IgD-negative memory B cell (primary cell): Measurements from ENCODE around the gene SSR4. TPM values are rescaled to one million over a fixed set of nuclear protein-coding genes. Genes with fewer than 3 reads are reported as not detected.
"Not testable (repeated sequence)": the region's sequence is repeated elsewhere in the genome, so short reads cannot be mapped to it uniquely, and the experiment has no call there.

Experiments
- H3K27ac Mint-ChIP-seq, 3 donors: one replicate each; pipeline ENCODE4 v1.8.0; 2020 to 2022; ENCODE audit warnings: mild to moderate bottlenecking in 3 of 3, mixed read lengths in 3 of 3, moderate library complexity in 1 of 3
- H3K27me3 Mint-ChIP-seq: one replicate; pipeline ENCODE4 v1.8.0; 2021; ENCODE audit warnings: mixed read lengths
- H3K36me3 Mint-ChIP-seq: one replicate; pipeline ENCODE4 v1.8.0; 2020; ENCODE audit warnings: mild to moderate bottlenecking, mixed read lengths
- H3K4me1 Mint-ChIP-seq, 3 donors: one replicate each; pipeline ENCODE4 v1.8.0; 2020 to 2022; ENCODE audit warnings: mixed read lengths in 3 of 3, mild to moderate bottlenecking in 1 of 3
- H3K4me3 Mint-ChIP-seq, 4 donors: one replicate each; pipeline ENCODE4 v1.8.0; 2020 to 2022; ENCODE audit warnings: mild to moderate bottlenecking in 4 of 4, mixed read lengths in 4 of 4, moderate library complexity in 3 of 4
- H3K9me3 Mint-ChIP-seq, 3 donors: one replicate each; pipeline ENCODE4 v1.8.0; 2020 to 2021; ENCODE audit warnings: mixed read lengths in 3 of 3, mild to moderate bottlenecking in 1 of 3
- polyA plus RNA-seq: library from polyadenylated mRNA; unstranded; fragments of 300-500 nt; fragmentation: Illumina TruSeq; gene quantifications from one replicate; pipeline ENCODE4 v1.2.3, GENCODE V29; 2021

The SSR4 gene
- polyA plus RNA-seq, 1 donor from 2014 or later = 395 TPM

DNA sequence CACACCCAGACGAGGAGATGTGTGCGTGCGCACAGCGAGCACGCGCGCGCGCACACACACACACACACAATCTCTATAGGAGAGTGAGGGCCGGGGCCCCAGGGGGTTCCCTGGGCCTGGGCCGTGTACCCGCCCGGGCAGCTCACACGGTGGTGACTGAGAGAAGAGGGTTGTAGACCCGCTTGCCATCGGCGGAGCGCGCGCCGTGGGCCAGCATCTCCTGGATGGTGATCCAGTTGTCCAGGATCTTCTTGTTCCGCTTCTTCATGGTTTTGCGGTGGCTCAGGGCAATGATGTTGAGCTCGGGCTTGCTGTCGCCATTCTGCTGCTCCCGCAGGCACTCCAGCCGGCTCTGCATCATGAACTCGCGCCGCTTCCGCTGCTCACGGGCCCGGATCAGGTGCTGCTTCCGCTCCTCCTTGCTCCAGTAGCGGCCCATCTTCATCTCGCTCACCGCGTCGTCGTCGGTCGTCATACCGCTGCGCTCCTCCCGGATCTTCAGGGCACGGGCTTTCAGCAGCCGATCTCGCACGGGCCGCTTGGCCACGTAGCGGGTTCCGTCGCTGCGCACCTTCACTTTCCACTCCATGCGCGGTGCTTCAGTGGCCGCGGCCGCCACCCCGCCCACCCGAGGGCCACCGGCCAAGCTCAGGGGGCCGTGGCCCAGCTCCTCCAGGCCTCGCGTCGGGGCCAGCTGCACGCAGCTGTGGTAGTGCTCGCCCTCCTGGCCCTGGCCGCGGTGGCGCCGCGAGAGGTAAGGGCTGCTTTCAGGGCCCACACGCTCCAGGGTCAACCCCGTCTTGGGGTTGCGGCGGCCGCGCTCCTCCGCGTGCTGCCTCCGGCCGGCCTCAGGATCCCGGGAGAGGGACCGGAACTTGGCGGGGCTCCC, 9.0 kb downstream of the SSR4 start:
- Mint-ChIP-seq H3K27ac (no peak overlapping the region), H3K27me3 (peaks cover 2% of the 10 kb centered on the region), H3K9me3 (no peaks in the 10 kb centered on the region), H3K4me1 (no peaks in the 10 kb centered on the region), H3K4me3 (no peak overlapping the region), H3K36me3 (no peaks in the 10 kb centered on the region)

DNA sequence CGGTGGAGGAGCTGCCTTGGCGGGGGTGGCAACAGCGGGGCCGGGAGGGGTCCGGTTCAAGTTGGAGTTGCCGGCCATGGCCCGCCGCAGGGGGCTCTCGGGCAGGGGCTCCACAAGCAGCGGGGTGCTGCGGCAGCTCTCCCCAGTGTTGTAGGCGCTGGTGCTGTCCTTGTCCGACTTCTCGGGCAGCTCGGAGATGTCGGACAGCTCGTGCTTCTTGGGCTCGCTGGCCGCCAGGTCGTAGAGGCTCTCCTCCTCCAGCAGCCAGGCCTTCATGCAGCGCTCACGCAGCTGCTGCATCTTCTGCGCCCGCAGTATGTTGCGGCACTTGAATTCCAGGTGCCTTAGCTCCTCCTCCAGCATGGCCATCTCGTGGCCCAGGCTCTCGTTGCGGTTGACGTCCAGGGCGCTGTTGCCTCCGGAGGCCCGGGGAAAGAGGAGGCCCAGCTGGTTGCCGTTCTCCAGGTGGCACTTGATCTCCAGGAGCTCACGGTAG, 9.7 kb downstream of the SSR4 start:
- Mint-ChIP-seq H3K9me3 (no peaks in the 10 kb centered on the region), H3K4me3 (no peak overlapping the region), H3K4me1 (no peaks in the 10 kb centered on the region), H3K27ac (no peak overlapping the region), H3K36me3 (no peaks in the 10 kb centered on the region), H3K27me3 (peaks cover 2% of the 10 kb centered on the region)

DNA sequence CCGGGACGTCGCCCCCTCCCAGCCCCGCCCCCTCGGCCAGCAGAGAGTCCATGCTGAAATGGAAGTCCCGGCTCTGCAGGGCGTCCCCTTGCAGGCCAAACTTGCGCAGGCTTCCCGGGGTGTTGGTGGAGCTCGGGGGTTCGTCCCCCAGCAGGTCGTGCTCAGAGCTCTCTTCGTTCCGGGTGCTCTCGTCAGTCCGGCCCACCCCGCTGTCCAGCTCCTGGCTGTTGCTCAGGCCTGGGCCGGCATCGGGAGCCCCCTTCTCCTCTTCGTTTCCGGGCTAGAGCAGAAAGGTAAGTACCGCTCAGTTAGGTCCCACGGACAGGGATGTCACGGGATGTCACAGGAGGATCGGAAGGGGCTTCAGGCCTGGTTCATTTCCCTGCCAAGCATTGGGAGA, 10.2 kb downstream of the SSR4 start:
- Mint-ChIP-seq H3K4me3 (no peak overlapping the region), H3K36me3 (no peaks in the 10 kb centered on the region), H3K27ac (no peak overlapping the region), H3K9me3 (no peaks in the 10 kb centered on the region), H3K27me3 (peaks cover 2% of the 10 kb centered on the region), H3K4me1 (no peaks in the 10 kb centered on the region)

DNA sequence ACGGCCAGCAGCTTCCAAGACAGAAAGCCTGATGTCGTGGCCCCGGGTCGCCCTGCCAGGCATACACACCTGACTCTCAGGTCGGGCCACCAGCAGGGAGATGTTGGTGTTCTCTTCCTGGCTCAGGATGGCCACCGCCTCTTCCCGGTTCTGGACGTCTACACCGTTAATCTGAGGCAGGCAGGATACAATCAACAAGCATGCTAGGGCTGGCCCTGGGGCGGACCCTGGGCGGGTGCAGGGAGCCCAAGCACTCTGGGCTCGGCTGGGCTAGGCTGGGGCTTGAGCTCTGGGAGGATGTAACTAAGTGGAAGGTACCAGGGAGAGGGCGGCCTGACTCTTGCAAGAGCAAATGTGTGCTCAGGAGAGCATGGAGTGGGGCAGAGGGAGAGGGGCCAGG, 11.0 kb downstream of the SSR4 start:
- Mint-ChIP-seq H3K4me1 (no peaks in the 10 kb centered on the region), H3K9me3 (no peaks in the 10 kb centered on the region), H3K27me3 (peaks cover 4% of the 10 kb centered on the region), H3K36me3 (no peaks in the 10 kb centered on the region), H3K27ac (no peak overlapping the region), H3K4me3 (peak overlapping the region in 1 of 4 donors; percentile 47)

DNA sequence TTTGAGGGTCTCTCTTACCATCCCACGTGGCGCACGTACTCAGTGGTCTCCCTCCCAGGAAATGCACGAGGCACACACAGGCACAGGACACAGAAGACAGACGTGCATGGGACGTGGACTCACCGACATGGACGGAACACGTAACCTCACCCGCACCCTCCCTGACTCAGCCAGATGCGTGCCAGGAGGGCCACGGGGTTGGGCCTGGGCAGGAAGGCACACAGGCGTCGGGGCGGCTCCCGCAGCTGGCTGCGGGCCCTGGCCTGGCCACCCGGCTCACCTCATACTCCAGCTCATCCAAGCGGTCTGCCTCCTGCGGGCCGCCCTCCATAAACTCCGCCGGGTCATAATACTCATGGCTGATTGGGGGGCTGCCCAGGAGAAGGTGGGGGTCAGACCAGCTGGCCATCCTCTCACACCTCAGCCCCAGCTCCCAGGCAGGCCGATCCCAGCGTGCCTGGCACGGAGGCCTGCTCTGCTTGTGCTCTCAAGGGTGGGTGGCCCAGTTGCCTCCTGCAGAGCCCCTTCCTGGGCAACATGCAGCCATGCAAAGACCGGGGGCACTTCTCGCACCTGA, 12.6 kb downstream of the SSR4 start:
- peaks cover 7% of the 10 kb centered on the region for H3K27me3 Mint-ChIP-seq
- no peak overlapping the region for H3K27ac Mint-ChIP-seq

DNA sequence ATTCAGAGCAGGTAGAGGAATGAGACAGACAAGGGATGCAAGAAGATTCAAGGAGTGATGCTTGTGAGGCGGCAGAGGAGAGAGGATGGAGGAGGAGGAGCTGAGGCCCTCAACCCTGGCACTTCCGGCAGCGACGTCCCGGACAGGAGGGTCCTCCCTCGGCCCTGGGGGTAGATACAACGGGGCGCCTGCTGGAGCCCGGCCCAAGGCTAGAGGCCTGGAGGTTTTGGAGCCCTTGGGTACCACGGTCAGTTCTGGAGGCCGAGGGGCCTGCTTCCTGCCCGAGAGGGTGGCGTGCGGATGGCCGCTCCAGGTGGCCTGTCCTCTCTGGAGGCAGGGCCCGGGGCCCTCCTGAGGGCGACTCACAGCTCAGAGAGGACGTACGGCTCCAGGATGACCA, 13.5 kb downstream of the SSR4 start:
- H3K27ac Mint-ChIP-seq = no peak overlapping the region
- H3K4me3 Mint-ChIP-seq = no peak overlapping the region
- peaks cover 12% of the 10 kb centered on the region for H3K27me3 Mint-ChIP-seq

More for the DNA sequence above, 12.6 kb downstream of the SSR4 start:
- no peaks in the 10 kb centered on the region for H3K4me1 Mint-ChIP-seq
- no peaks in the 10 kb centered on the region for H3K36me3 Mint-ChIP-seq
- no peak overlapping the region for H3K4me3 Mint-ChIP-seq
- no peaks in the 10 kb centered on the region for H3K9me3 Mint-ChIP-seq

DNA sequence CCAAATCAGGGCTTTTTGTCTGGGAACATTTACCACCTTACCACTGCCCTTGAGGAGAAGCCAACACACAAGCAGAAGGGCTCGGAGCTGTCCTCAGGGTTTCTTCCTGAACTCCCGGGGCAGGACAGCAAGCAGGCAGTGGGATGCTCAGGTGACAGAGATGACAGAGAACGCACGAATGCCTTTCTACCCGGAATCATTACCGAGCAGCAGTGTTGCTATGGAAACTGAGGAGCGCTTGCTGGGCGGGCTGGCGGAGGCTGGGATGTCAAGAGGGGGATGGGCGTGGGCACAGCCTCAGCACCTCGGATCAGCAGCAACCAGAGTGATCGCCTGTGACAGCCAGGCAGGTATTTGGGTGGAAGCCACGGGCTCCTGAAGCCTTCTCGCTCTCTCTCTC, 17.8 kb downstream of the SSR4 start:
- peaks cover 29% of the 10 kb centered on the region for H3K27me3 Mint-ChIP-seq
- H3K27ac Mint-ChIP-seq = no peak overlapping the region
- H3K36me3 Mint-ChIP-seq = peaks cover 3% of the 10 kb centered on the region
- no peak overlapping the region for H3K4me3 Mint-ChIP-seq
- H3K4me1 Mint-ChIP-seq = peaks cover 0 to 7% (median 3%) of the 10 kb centered on the region in 3 donors
- no peaks in the 10 kb centered on the region for H3K9me3 Mint-ChIP-seq

More for the DNA sequence above, 13.5 kb downstream of the SSR4 start:
- Mint-ChIP-seq H3K36me3 (peaks cover under 1% of the 10 kb centered on the region), H3K4me1 (no peaks in the 10 kb centered on the region), H3K9me3 (no peaks in the 10 kb centered on the region)

DNA sequence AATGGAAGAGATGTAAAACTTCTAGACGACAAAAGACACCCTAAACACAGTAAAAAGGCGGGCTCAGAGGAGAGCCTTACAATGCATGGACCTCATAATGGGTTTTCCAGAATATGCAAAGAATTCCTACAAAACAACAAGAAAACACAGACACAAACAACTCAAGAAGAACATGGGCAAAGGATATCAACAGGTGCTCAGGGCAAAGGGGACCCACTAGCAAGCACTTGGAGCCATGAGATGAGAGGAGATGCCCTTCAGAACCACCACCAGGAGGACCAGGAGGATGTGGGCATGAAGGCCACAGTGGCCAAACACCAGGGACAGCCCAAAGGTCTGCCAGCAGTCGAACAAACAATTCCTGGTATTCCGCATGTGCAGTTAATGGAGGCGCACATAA, 18.7 kb downstream of the SSR4 start:
- H3K36me3 Mint-ChIP-seq = peaks cover 3% of the 10 kb centered on the region
- H3K4me3 Mint-ChIP-seq = no peak overlapping the region
- H3K4me1 Mint-ChIP-seq = peaks cover 0 to 7% (median 3%) of the 10 kb centered on the region in 3 donors
- H3K9me3 Mint-ChIP-seq = no peaks in the 10 kb centered on the region
- peaks cover 35% of the 10 kb centered on the region for H3K27me3 Mint-ChIP-seq
- H3K27ac Mint-ChIP-seq = no peak overlapping the region

DNA sequence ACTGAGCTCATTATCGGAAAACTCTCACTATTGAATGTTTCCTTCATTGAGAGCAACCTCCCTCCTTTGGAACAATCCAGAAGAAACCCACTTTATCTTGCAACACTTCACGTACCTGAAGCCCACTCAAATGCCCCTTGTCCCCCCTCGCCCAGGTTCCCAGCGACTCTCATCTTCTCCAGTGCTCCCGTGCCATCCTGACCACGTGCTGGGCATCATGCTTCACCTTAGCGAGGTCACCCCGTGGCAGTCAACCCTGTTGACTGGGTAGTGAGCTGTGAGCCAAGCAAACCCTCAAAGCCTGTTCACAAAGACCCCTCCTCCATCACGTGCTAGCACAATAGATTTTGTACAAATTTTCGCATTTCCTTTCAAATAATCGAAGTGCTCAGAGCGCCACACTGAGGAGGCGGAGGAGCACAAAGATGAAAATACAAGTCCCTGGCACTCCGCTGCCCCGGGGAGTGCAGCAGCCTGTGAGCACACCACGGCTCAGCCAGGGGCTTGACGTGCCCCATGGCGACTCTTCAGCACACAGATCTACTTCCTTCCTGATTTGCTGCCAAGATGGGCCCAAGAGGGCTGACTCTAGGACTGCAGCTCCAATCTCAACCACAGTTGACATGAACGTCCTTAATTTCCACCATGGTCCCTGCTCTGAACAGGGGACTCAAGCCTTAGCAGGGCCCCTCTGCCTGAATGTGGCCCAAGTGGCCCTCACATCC, 20.3 kb downstream of the SSR4 start:
- H3K27me3 Mint-ChIP-seq = peaks cover 43% of the 10 kb centered on the region
- H3K27ac Mint-ChIP-seq = no peak overlapping the region
- H3K9me3 Mint-ChIP-seq = no peaks in the 10 kb centered on the region
- peaks cover 0 to 7% (median 3%) of the 10 kb centered on the region in 3 donors for H3K4me1 Mint-ChIP-seq
- H3K4me3 Mint-ChIP-seq = peak overlapping the region in 1 of 4 donors; percentile 23
- H3K36me3 Mint-ChIP-seq = peaks cover 3% of the 10 kb centered on the region

DNA sequence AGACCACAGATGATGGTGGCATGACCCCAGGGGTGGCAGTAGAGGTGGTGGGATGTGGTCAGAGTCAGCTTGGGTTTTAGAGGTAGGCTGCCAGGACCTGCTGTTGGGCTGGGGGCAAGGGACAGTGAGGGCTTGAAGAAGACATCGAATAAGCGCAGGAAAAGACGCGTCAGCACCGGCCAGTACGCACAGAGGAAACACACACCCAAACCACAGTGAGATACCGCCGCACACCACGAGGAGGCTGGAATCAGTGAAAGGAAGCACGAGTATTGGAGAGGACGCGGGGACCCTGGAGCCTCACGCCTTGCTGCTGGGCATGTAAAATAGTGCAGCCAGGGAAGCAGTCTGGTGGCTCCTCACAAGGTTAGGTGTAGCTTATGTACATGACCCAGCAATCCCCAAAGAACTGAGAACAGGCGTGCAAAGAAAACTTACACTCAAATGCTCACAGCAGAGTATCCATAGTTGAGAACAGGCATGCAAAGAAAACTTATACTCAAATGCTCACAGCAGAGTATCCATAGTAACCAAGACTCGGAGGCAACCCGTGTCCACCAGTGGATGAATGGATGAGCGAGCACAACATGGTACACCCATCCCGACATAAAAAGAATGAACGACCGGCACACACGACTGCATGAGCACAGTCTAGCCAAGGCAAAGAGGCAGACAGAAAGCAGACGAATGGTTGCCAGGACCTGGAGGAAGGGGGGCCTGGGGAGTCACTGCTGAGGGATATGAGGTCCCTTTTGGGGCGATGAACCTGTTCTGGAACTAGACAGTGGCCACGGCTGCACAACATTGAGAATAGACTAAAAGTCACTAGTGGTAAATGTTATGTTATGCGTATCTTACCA, 22.6 kb downstream of the SSR4 start:
- Mint-ChIP-seq H3K9me3 (no peaks in the 10 kb centered on the region), H3K36me3 (peaks cover 4% of the 10 kb centered on the region), H3K27me3 (peaks cover 48% of the 10 kb centered on the region), H3K4me1 (peaks cover 0 to 11% (median 3%) of the 10 kb centered on the region in 3 donors), H3K4me3 (no peak overlapping the region), H3K27ac (peak overlapping the region in 2 of 3 donors; percentile 54 to 88)

DNA sequence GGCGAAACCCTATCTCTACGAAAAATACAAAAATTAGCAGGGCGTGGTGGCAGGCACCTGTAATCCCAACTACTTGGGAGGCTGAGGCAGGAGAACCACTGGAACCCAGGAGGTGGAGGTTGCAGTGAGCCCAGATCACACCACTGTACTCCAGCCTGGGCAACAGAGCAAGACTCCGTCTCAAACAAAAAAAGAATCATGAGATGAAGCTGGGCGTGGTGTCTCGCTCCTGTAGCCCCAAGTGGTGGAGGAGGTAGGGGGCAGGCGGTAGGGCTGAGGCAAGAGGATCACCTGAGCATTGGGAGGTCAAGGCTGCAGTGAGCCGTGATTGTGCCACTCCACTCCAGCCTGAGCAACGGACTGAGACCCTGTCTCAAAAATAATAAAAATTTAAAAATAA, 23.6 kb downstream of the SSR4 start:
- Mint-ChIP-seq H3K27ac (peak overlapping the region in 1 of 3 donors; percentile 59), H3K4me3 (peak overlapping the region in 1 of 4 donors; percentile 63), H3K27me3 (peaks cover 46% of the 10 kb centered on the region), H3K4me1 (peaks cover 0 to 17% (median 9%) of the 10 kb centered on the region in 3 donors)
- not testable (repeated sequence) for H3K36me3 Mint-ChIP-seq, H3K9me3 Mint-ChIP-seq

DNA sequence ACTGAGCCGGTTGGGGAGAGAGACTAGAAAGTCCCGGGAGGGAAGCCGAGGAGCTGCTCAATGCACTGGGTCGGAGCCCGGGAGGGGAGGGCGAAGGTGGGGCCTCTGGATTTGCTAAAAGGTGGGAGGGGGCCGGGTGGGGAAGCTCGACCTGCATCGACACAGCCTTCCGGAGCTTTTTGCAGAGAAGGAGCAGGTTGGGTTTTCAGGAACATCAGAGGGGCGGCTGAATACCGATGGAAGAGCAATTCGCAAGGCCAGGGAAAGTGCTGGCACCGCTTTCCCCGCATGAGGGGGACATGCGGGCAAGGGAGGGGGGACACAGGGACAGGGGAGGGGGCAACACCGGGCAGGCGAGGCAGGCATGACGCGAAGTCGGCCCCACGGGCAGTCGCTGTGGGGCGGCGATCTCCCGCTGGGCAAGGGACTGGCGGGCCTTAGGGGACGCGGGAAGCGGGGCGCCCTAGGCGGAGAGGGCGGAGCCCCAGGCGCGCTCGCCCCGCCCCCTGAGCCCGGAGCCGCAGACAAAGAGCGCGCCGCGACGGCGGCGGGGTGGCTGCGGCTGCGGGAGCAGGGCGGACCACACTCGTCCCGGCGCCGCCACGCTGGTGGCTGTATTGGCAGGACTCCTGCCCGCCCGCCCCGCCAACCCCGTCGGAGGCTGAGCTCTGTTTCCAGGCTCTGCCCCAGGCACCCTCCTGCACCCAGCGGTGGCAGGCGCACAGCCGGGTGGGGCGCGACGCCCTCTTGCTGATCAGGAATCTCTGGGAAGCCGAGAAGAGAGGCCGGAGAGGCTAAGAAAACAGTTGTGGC, 24.3 kb downstream of the SSR4 start:
- H3K4me3 Mint-ChIP-seq = peak overlapping the region in 2 of 4 donors; percentile 34 to 76
- H3K9me3 Mint-ChIP-seq = no peaks in the 10 kb centered on the region
- H3K4me1 Mint-ChIP-seq = peaks cover 0 to 17% (median 9%) of the 10 kb centered on the region in 3 donors

DNA sequence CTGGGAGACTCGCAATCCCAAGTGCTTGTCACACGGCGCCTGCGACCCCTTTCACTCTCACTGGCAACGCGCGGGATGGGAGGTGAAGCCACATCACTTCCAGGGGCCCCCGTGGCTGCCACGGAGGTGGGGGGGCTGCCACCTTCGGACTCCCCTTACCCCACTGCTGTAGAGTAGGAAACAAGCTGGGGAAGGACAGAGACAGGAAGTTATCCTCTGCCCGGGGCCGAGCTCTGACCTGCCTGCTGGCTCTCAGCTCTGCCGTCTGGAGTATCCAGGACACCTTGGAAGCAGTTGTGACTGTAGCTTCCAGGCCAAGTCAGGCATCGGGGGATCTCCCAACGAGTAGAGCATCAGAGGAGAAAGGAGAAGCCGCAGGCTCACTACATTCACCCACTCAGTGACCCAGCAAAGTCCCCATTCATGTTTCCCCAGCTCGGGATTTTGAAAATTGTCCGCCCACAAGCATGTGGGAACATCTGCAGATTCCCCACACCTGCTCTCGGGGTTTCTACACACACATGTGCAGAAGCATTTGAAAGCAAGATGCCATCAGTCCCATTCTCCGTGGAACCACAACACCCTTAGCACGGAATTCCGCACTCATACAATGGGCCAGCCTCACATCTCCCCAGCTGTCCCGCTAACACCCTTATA, 25.0 kb downstream of the SSR4 start:
- H3K27ac Mint-ChIP-seq = no peak overlapping the region
- H3K4me3 Mint-ChIP-seq = no peak overlapping the region
- H3K36me3 Mint-ChIP-seq = peaks cover 1% of the 10 kb centered on the region
- peaks cover 52% of the 10 kb centered on the region for H3K27me3 Mint-ChIP-seq
- no peaks in the 10 kb centered on the region for H3K9me3 Mint-ChIP-seq
- H3K4me1 Mint-ChIP-seq = peaks cover 0 to 17% (median 8%) of the 10 kb centered on the region in 3 donors

More for the DNA sequence above, 24.3 kb downstream of the SSR4 start:
- H3K27ac Mint-ChIP-seq = peak overlapping the region in 1 of 3 donors; percentile 59
- peaks cover 47% of the 10 kb centered on the region for H3K27me3 Mint-ChIP-seq
- H3K36me3 Mint-ChIP-seq = peaks cover 1% of the 10 kb centered on the region
